A673 (cell line): ENCODE measurements around the gene SOX5.

Experiments
- CTCF ChIP-seq: fragments of 300-800, 200-600 bp; sonication (generic); conservative IDR thresholded peaks from 2 replicates; pipeline ENCODE4 v1.5.1; 2017; ENCODE audit warnings: low read depth, mild to moderate bottlenecking, antibody characterized with exemption, low read length, moderate library complexity, mixed read lengths
- EZH2 ChIP-seq: fragments of 200-600 bp; sonication (generic); IDR thresholded peaks from 2 replicates; pipeline ENCODE4 v1.6.1; 2017; ENCODE audit warnings: borderline replicate concordance, low read depth, mild to moderate bottlenecking, mixed read lengths, antibody characterized with exemption, low read length; ENCODE audit not compliant: poor library complexity, severe bottlenecking

- TF ChIP-seq CTCF (no peak), EZH2 (no peak)
Observed at GRCh38 chr12:23857178-23857577, 92.3 kb downstream of the SOX5 start.
